ENCODE measurements around the gene RASGRP2.

The RASGRP2 gene

GRCh38 chr11:64787526-64788320 is 43.8 kb upstream of the RASGRP2 start:
- peak; percentile 76 for TF ChIP-seq CTCF (IDR thresholded peaks at IDR 0.05; ENCODE audit: low read depth, low read length)
- no peak for DNase-seq (ENCODE audit: extremely low read depth, low read depth)

GRCh38 chr11:64786308-64786707 is 42.4 kb upstream of the RASGRP2 start:
- TF ChIP-seq CTCF (IDR thresholded peaks at IDR 0.05; ENCODE audit: low read depth, low read length) = no peak
- no peak for DNase-seq (ENCODE audit: extremely low read depth, low read depth)

DNA sequence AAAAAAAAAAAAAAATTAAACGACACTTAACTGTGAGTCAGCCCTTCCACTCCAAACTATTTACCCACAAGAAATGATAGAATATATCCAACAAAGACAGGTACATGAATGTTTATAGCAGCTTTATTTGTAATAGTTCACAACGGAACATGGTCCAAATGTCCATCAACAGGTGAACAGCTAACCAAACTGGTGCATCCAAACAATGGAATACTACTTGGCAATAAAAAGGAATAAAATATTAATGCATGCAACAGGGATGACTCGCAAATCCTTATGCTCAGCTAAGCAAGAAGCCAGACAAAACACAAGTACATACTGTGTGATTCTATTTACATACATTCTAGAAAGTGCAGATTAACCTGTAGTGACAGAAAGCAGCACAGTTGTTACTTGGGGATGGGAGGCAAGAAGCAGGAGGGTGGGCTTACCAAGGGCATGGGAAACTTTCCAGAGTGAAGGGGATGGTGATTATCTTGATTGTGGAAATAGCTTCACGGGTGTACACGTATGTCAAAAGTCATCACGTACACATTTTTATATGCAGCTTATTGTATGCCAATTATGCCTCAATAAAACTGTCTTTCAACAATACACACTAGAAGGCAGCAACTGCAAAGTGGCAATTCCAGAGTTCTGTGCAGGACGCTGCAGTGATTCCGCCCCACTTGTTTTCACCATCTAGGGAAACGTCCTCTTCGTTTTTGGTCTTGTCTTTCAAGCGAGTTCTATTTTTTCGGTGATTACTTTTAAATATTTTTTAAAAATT is 41.1 kb upstream of the RASGRP2 start:
- no peak for DNase-seq (ENCODE audit: extremely low read depth, low read depth)
- no peak for TF ChIP-seq CTCF (IDR thresholded peaks at IDR 0.05; ENCODE audit: low read depth, low read length)

- TF ChIP-seq CTCF (IDR thresholded peaks at IDR 0.05; ENCODE audit: low read depth, low read length) = no peak
- peak; percentile 99 for DNase-seq (ENCODE audit: extremely low read depth, low read depth)
These were observed 34.7 kb upstream of the RASGRP2 start, which contains the start of gene SF1 for GRCh38 chr11:64778473-64779298. SF1 (minus strand) TSS chr11:64778542; CDS start chr11:64778392, 150 bp downstream.

GRCh38 chr11:64778223-64778472 is 34.2 kb upstream of the RASGRP2 start:
- no peak for DNase-seq (ENCODE audit: extremely low read depth, low read depth)
- TF ChIP-seq CTCF (IDR thresholded peaks at IDR 0.05; ENCODE audit: low read depth, low read length) = no peak

- peak; percentile 46 for DNase-seq (ENCODE audit: extremely low read depth, low read depth)
- no peak for TF ChIP-seq CTCF (IDR thresholded peaks at IDR 0.05; ENCODE audit: low read depth, low read length)
These were observed 33.7 kb upstream of the RASGRP2 start for GRCh38 chr11:64777449-64778222.

All from AG09319 (cell line).